Mucosa of stomach (tissue), 1 donor: ENCODE data around the gene SNX21.

Experiments
- H3K27me3 ChIP-seq: one replicate; pipeline ENCODE4 v1.7.0; 2013; ENCODE audit warnings: mild to moderate bottlenecking, low read length; ENCODE audit not compliant: control insufficient read depth, insufficient read depth
- H3K36me3 ChIP-seq: one replicate; pipeline ENCODE4 v1.7.0; 2013; ENCODE audit warnings: low read length; ENCODE audit not compliant: control insufficient read depth, insufficient read depth
- H3K4me1 ChIP-seq: one replicate; pipeline ENCODE4 v1.7.0; 2013; ENCODE audit warnings: mild to moderate bottlenecking, low read length; ENCODE audit not compliant: control insufficient read depth, insufficient read depth
- H3K4me3 ChIP-seq: one replicate; pipeline ENCODE4 v1.7.0; 2013; ENCODE audit warnings: low read length
- H3K9ac ChIP-seq: one replicate; pipeline ENCODE4 v1.7.0; 2013; ENCODE audit warnings: mild to moderate bottlenecking, low read length, moderate library complexity
- H3K9me3 ChIP-seq: one replicate; pipeline ENCODE4 v1.7.0; 2013; ENCODE audit warnings: mild to moderate bottlenecking, low read length, moderate library complexity; ENCODE audit not compliant: control insufficient read depth
- donor health status: Pancreatic carcinoma.

SNX21 gene

DNA sequence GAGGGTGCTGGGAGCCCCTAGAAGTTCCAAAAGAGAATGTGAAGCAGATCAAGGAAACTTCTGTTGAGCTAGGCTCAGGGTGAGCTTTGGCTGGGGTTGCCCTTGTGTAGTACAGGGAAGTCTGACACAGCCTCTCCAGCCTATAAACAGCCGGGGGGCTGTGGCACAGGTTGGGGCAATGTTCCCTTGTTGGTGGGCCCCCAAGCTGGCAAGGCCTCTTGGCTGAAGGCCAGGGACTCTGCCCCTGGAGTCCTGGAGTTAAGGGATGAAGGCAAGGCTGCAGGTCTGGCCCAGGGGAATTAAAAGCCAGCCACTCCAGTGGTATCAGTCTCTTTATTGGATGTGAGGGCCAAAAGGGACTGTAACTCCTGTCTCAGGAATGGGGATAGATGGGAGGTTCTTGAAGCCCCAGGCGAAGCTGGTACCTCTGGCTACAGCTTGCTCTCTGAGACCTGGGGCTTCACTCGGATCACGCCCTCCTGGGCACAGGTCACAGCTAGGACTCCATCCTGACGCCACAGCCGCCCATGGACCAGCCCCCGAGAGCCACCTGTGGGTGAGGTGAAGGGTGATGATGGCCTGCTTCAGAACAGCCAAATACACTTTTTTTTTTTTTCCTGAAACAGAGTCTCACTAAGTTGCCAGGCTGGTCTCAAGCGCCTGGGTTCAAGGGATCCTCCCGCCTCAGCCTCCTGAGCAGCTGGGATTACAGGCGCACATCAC lies 8.0 kb downstream of the SNX21 start:
- peaks cover 26% of the 10 kb centered on the region for H3K36me3 ChIP-seq
- no peaks in the 10 kb centered on the region for H3K27me3 ChIP-seq
- no peak overlapping the region for H3K4me3 ChIP-seq
- no peak overlapping the region for H3K9ac ChIP-seq
- peaks cover 5% of the 10 kb centered on the region for H3K4me1 ChIP-seq
- no peaks in the 10 kb centered on the region for H3K9me3 ChIP-seq

DNA sequence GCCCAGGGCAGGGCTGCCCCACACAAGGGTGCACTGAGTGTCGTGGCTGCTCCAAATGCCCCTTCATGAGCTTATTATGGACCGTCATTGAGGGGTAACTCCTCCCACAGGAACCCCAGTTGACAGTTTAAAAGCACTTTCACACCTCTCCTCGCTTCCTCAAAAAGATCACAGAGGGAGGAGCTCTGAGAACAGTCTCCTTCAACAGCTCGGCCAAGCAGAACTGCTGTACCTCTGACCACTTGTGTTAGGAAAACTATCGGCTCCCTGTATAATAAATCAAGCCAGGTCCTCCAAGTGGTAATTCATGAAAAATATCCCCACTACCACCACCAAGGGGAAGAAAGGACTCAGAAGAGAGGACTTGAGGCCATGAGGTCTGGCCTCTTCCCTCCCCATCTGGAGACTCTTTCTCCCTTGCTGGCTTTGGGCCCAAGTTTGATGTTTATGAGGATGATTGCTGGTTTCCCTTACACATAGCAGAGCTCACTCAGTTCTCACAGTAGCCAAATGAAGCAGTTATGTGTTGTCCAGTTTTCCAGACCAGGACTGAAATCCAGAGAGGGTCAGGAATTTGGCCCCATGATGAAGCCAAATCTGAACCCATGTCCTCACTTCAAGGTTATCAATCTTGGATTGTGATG lies 8.7 kb downstream of the SNX21 start:
- peaks cover 26% of the 10 kb centered on the region for H3K36me3 ChIP-seq

DNA sequence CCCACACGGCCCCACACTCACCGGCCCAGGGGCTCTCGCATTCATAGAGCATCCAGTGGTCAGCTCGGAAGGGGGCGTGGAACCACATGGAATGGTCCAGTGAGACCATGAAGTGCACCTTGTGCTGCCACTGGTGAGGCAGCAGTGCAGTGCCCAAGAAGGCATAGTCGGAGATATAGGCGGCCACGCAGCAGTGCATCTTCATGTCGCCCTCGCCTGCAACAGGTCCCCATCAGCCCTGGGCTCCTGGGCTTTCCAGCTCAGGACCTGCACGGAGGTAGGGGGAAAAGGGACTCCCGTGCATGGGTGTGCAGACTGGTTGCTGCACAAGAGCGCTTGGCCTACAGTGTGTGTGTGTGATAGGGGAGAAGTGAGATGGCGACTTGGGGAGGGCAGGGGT lies 9.9 kb downstream of the SNX21 start:
- no peaks in the 10 kb centered on the region for H3K27me3 ChIP-seq
- H3K9ac ChIP-seq, result no peak overlapping the region
- H3K4me3 ChIP-seq, result no peak overlapping the region
- H3K9me3 ChIP-seq, result no peaks in the 10 kb centered on the region
- H3K36me3 ChIP-seq, result peaks cover 26% of the 10 kb centered on the region
- H3K4me1 ChIP-seq, result peaks cover 5% of the 10 kb centered on the region

More for the DNA sequence above, 8.7 kb downstream of the SNX21 start:
- H3K27me3 ChIP-seq, result no peaks in the 10 kb centered on the region
- H3K4me1 ChIP-seq, result peaks cover 5% of the 10 kb centered on the region
- H3K4me3 ChIP-seq, result no peak overlapping the region
- H3K9me3 ChIP-seq, result no peaks in the 10 kb centered on the region
- H3K9ac ChIP-seq, result no peak overlapping the region

DNA sequence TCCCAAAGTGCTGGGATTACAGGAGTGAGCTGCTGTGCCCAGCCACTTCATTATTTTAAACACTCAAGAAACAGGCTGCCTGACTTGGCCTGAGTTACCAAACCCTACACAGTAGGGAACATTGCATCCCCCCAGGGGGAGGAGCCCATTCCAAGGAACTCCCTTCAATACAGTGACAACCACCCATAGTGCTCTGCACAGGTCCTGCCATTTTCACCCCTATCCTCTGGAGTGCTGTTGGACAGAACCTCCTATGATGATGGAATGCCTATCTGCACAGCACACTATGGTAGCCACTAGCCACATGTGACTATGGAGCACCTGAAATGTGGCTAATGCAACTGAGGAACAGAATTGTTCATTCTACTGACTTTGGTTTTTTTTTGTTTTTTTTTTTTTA lies 11.9 kb downstream of the SNX21 start:
- Histone ChIP-seq H3K4me1 (peaks cover 5% of the 10 kb centered on the region), H3K36me3 (peaks cover 26% of the 10 kb centered on the region), H3K27me3 (no peaks in the 10 kb centered on the region), H3K4me3 (no peak overlapping the region), H3K9me3 (no peaks in the 10 kb centered on the region), H3K9ac (no peak overlapping the region)

DNA sequence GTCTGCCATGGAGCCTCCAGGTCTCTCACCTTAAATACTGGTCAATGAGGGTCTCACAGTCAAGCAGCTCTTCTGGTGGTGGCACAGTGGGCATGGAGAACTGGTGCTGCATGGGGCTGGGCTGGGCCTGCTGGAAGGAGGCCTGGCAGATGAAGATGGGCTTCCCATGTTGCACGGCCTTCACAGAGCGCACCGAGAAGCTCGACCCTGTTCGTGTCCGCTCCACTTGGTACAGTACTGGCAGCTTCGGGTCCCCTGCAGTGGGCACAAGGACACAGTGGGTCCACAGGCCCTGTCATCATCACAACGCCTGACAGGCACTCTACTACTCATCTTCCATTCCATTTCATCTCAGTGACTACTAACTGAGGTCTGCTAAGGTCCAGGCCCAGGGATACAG lies 14.8 kb downstream of the SNX21 start:
- Histone ChIP-seq H3K27me3 (no peaks in the 10 kb centered on the region), H3K4me1 (peaks cover 4% of the 10 kb centered on the region), H3K4me3 (no peak overlapping the region), H3K9me3 (no peaks in the 10 kb centered on the region), H3K9ac (no peak overlapping the region), H3K36me3 (peaks cover 11% of the 10 kb centered on the region)

DNA sequence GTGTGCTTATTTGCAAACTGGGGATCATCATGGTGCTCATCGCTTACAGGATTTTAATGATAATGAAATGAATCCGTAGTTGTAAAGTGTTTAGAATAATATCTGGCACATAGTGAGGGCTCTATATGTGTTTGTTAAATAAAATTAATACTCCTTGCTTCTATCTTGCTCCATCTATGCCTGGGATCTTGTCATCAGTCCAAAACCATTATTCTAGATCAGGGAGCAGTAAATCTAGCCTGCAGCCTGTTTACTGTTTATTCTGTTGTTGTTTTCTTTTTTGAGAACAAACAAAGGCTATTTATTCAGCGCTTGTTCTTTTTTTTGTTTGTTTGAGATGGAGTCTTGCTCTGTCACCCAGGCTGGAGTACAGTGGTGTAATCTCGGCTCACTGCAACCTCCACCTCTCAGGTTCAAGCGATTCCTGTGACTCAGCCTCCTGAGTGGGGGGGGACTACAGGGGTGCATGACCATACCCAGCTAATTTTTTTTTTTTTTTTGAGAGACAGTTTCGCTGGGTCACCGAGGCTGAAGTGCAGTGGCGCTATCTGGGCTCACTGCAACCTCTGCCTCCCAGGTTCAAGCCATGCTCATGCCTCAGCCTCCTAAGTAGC lies 15.5 kb downstream of the SNX21 start:
- Histone ChIP-seq H3K27me3 (no peaks in the 10 kb centered on the region), H3K4me1 (peaks cover 4% of the 10 kb centered on the region), H3K4me3 (no peak overlapping the region), H3K9me3 (no peaks in the 10 kb centered on the region), H3K9ac (no peak overlapping the region), H3K36me3 (peaks cover 4% of the 10 kb centered on the region)

DNA sequence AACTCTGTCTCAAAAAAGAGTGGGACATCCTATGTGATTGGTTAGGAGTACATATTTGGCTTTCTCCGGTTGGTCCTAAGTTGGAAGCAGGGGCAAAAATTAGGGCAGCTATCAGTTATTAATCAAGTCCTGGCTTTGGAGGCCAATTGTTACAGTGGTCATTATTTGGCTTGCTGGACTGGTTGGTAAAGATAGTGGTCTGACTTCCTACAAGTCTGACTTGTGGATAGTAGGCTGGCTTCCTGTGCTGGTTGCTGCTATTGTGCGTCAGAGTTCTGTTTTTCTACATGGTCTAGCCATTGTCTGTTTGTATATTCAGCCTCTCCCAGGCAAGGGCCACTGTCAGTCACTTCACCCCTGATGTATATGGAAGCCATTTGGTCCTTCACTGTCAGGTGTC lies 16.6 kb downstream of the SNX21 start:
- no peaks in the 10 kb centered on the region for H3K27me3 ChIP-seq
- H3K9ac ChIP-seq, result no peak overlapping the region
- peaks cover 4% of the 10 kb centered on the region for H3K4me1 ChIP-seq
- no peaks in the 10 kb centered on the region for H3K9me3 ChIP-seq
- H3K4me3 ChIP-seq, result no peak overlapping the region
- H3K36me3 ChIP-seq, result no peaks in the 10 kb centered on the region

DNA sequence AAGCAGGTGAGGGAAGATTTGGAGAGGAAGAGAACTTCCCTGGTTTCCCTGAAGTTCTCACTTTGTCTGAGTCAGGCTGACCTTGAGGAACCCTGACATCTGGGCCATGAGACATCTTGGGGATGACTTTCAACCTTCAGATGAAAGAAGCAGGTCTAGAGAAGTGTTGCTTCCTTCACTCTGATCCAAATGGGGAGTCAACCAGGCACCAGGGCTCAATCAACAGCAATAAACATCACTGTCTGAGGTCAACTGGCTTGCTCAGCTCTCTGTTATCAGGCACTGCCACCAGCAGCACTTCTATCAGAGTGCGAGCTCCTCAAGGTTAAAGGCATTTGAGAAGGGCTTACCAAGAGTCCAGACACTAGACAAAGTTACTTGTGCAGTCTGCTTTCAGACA lies 17.3 kb downstream of the SNX21 start:
- no peaks in the 10 kb centered on the region for H3K27me3 ChIP-seq
- no peak overlapping the region for H3K9ac ChIP-seq
- H3K4me1 ChIP-seq, result peaks cover 8% of the 10 kb centered on the region
- no peaks in the 10 kb centered on the region for H3K9me3 ChIP-seq
- no peaks in the 10 kb centered on the region for H3K36me3 ChIP-seq
- no peak overlapping the region for H3K4me3 ChIP-seq

DNA sequence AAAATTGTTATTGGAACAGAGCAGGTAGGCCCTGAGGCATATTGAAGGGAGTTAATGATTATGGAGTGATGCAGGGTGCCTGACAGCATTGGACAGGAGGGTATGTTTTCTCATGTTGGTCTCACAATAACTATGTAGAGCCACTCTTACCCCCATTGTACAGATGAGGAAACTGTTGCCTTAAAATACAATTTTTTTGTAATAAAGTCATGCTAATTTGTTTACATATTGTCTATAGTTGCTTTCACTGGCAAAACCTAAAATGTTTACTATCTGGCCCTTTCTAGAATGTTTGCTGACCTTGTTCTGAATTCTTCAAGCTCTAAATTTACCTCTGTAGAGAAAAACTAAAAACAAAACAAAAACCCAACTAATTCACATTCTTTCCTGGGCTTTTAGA lies 17.9 kb downstream of the SNX21 start:
- no peak overlapping the region for H3K9ac ChIP-seq
- H3K36me3 ChIP-seq, result no peaks in the 10 kb centered on the region
- H3K4me1 ChIP-seq, result peaks cover 13% of the 10 kb centered on the region
- no peak overlapping the region for H3K4me3 ChIP-seq
- H3K9me3 ChIP-seq, result no peaks in the 10 kb centered on the region
- no peaks in the 10 kb centered on the region for H3K27me3 ChIP-seq

DNA sequence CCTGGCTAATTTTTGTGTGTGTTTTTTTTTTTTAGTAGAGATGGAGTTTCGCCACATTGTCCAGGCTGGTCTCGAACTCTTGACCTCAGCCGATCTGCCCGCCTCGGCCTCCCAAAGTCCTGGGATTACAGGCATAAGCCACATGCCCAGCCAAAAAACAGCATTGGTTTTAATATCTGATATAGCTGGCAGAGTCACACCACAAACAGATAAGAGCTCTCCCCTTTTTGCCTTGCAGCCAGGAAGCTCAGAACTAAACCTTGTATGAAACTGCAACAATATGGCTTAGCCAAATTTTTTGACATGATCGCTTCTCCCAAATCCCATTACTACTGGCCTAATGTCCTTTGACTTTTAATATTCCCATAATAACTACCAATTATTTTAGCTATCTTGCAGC lies 18.7 kb downstream of the SNX21 start:
- H3K36me3 ChIP-seq, result no peaks in the 10 kb centered on the region
- peaks cover 13% of the 10 kb centered on the region for H3K4me1 ChIP-seq
- no peaks in the 10 kb centered on the region for H3K27me3 ChIP-seq
- H3K9me3 ChIP-seq, result no peaks in the 10 kb centered on the region
- no peak overlapping the region for H3K4me3 ChIP-seq
- H3K9ac ChIP-seq, result no peak overlapping the region

DNA sequence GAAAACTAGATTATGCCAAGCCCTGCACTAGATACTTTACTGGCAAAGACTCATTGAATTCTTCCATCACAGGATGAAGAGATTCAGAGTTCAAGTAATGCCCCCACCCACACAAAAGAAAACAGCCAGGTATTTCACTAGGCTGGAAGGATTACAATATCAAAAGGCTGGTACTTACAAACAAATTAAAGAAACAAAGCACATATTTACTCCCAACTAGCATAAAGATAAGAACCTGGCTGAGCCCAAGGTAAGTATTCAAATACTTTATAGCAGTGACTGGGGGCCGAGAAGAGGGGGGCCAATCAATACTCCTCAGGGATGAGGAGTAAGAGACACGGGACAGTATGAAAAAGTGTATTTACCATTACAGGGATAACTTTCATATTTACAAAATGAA lies 19.9 kb downstream of the SNX21 start:
- peaks cover 13% of the 10 kb centered on the region for H3K4me1 ChIP-seq
- no peak overlapping the region for H3K4me3 ChIP-seq
- H3K9ac ChIP-seq, result no peak overlapping the region
- H3K27me3 ChIP-seq, result no peaks in the 10 kb centered on the region
- no peaks in the 10 kb centered on the region for H3K36me3 ChIP-seq
- no peaks in the 10 kb centered on the region for H3K9me3 ChIP-seq

DNA sequence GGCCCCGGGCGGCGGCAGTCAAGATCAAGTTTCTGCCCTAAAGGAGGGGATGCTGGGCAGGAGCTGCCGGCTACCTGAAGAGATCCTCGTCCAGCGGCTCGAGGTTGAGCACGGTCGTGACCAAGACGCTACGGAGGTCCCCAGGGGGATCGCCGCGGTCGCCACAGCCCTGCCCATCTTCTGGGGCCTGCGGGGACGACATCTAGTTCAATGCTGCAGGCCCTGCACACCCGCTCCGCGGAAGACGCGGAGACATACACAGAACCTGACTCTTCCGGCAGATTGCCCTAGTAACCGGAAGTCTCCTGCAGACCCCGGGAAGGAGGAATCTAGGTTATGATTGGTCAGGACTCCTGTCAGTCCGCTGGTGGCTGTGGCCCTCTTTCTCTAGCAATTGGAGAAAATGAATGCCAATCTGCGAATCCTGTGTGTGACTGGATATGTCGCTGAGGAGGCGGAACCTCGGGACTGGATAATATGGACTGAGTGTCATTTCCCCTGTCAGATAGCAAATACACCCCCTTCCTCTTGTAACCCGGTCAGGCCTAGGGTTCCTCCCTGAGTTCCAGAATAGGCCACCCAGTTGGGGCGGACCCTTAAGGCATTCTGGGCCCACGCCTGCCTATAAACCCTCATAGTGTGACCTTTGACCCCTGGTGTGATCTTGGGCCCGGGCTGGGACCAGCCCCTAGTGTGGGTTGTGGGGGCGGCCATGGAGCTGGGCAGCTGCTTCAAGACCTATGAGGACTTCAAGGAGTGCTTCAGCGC lies 23.7 kb downstream of the SNX21 start, which contains the start of the genes ACOT8 and ZSWIM3:
TSS of gene ACOT8 (minus strand) at position 279 of the 768 bp plus-strand sequence. CDS start at position 202, 77 bp downstream.
TSS of gene ZSWIM3 (plus strand) at position 501 of the 768 bp plus-strand sequence. CDS start at position 713, 212 bp downstream.
- peaks cover 24% of the 10 kb centered on the region for H3K4me1 ChIP-seq
- no peaks in the 10 kb centered on the region for H3K9me3 ChIP-seq
- peak within 1 kb of the TSS; percentile 85 for H3K4me3 ChIP-seq
- H3K36me3 ChIP-seq, result no peaks in the 10 kb centered on the region
- H3K27me3 ChIP-seq, result no peaks in the 10 kb centered on the region
- H3K9ac ChIP-seq, result peak within 1 kb of the TSS; percentile 90
